ENCODE data around the gene ACSS1.

GRCh38 chr20:24986436-24987015 is 71.4 kb downstream of the ACSS1 start:
- TF ChIP-seq BHLHE40 (IDR thresholded peaks at IDR 0.05; ENCODE audit: borderline replicate concordance) (no peak), SP1 (IDR thresholded peaks at IDR 0.05) (no peak), ARNT (IDR thresholded peaks at IDR 0.05) (no peak), SUZ12 (IDR thresholded peaks at IDR 0.05) (no peak), HDGF (IDR thresholded peaks at IDR 0.05; ENCODE audit: borderline replicate concordance) (no peak)

Measured in HEK293T (cell line).